ENCODE measurements around the gene ATF1.

DNA sequence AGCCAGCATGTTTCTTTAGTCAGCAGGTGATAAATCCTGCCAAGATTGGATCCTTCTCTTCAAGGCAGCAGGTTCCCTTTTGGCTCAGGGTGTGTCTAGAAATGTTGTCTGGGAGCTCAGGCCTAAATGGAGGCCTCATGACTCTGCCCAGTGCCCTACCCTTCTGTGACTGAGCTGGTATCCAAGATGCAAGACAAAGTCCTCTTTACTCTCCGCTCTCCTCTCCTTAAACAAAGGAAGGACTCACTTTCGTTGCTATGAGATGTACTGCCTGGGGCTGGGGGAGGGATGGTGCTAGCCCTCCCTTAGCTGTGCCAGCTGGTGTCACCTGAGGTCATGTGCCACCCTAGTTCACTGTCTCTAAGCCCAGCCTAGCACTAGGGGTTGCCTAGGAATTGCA, 65.0 kb downstream of the ATF1 start:
- TF ChIP-seq, protein P1, sequence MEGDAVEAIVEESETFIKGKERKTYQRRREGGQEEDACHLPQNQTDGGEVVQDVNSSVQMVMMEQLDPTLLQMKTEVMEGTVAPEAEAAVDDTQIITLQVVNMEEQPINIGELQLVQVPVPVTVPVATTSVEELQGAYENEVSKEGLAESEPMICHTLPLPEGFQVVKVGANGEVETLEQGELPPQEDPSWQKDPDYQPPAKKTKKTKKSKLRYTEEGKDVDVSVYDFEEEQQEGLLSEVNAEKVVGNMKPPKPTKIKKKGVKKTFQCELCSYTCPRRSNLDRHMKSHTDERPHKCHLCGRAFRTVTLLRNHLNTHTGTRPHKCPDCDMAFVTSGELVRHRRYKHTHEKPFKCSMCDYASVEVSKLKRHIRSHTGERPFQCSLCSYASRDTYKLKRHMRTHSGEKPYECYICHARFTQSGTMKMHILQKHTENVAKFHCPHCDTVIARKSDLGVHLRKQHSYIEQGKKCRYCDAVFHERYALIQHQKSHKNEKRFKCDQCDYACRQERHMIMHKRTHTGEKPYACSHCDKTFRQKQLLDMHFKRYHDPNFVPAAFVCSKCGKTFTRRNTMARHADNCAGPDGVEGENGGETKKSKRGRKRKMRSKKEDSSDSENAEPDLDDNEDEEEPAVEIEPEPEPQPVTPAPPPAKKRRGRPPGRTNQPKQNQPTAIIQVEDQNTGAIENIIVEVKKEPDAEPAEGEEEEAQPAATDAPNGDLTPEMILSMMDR (IDR thresholded peaks at IDR 0.05): no peak
- TF ChIP-seq POLR2A (IDR thresholded peaks at IDR 0.05): no peak
